ENCODE results near the gene ADGRF3.

GRCh38 chr2:26384183-26384582 lies 37.6 kb upstream of the ADGRF3 start:
- TF ChIP-seq ATF3 (IDR thresholded peaks at IDR 0.05; ENCODE audit: insufficient read depth, low read depth, low read length): no peak
- TF ChIP-seq POLR2A (IDR thresholded peaks at IDR 0.05; ENCODE audit: control extremely low read depth in 1 of 2, low read depth in 2 of 2, low read length in 2 of 2): no peak
- TF ChIP-seq CTCF (IDR thresholded peaks at IDR 0.05; ENCODE audit: control extremely low read depth in 1 of 3, insufficient read depth in 1 of 3, low read depth in 1 of 3, low read length in 3 of 3): no peak
- TF ChIP-seq BACH1 (IDR thresholded peaks at IDR 0.05; ENCODE audit: low read length): no peak
- no peak for TF ChIP-seq CREB1 (IDR thresholded peaks at IDR 0.05)
- TF ChIP-seq CHD2 (IDR thresholded peaks at IDR 0.05; ENCODE audit: low read length): no peak
- no peak for TF ChIP-seq CEBPB (IDR thresholded peaks at IDR 0.05; ENCODE audit: low read depth, low read length)
- no peak for TF ChIP-seq TAF1 (IDR thresholded peaks at IDR 0.05; ENCODE audit: low read depth, low read length)
